Smooth muscle cell of the pulmonary artery (primary cell): ENCODE results near the gene LLCFC1. TPM values are rescaled to one million over a fixed set of nuclear protein-coding genes. Genes with fewer than 3 reads are reported as not detected.

Experiments
- total RNA-seq: library from RNA; depleted of rRNA; stranded (reverse); fragments of >200 nt; gene quantifications from 2 replicates; pipeline ENCODE4 v1.2.3, GENCODE V29; 2014

LLCFC1 gene
- total RNA-seq: not detected in 2 replicates

DNA sequence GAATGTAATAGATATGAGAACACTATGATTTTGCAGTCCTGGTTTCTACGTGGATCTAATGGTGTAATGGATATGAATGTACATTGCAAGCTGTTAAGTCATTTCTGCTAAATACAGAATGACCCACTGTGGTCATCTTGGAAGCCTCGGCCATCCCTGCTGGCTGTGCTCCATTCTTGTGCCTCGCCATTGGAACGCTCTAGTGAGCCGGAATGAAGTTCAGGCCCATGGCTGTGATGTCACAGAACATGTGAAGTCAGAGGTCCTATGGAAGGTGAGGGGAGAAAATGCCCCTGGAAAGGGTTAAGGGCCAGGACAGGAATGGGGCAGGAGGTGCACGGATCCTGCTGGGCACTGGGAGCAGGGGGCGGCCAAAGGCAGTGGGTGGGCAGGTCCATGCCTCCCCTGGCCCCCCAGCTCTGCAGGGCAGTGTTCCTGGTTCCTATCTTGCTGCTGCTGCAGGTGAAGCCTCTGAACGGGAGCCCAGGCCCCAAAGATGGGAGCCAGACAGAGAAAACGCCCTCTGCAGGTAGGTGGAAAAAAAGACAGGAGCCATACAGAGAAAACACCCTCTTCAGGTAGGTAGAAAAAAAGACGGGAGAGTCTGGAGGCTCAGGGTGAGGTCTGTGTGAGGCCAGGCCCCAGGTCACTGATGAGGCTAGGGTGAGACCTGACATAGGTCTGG, at the start of gene LLCFC1:
Gene LLCFC1, plus strand, starts transcription at position 259 of the 685 bp plus-strand sequence. Its CDS starts 138 bp downstream, at position 397.

GRCh38 chr7:142933624-142934023, 5.7 kb upstream of the LLCFC1 start, which contains the start of gene TRPV5:
Gene TRPV5, minus strand, starts transcription at chr7:142933746. Its CDS starts 287 bp downstream, at chr7:142933459.

GRCh38 chr7:142961973-142962926, 23.0 kb downstream of the LLCFC1 start, which contains the start of gene KEL:
Gene KEL, minus strand, starts transcription at chr7:142962363. Its CDS starts 157 bp downstream, at chr7:142962206.

Other genes with a start within 250 kb of the LLCFC1 start
- gene PRSS1, start 190.0 kb upstream of the LLCFC1 start, total RNA-seq: not detected in 2 replicates
- gene PRSS2, start 168.5 kb upstream of the LLCFC1 start, total RNA-seq: not detected in 2 replicates
- 1.7 and 18.4 TPM in 2 replicates for gene EPHB6, start 84.4 kb upstream of the LLCFC1 start, total RNA-seq
- gene TRPV6, start 53.7 kb upstream of the LLCFC1 start, total RNA-seq: not detected in 2 replicates
- gene TRPV5, start 5.7 kb upstream of the LLCFC1 start, total RNA-seq: not detected in 2 replicates
- 0.13 TPM in 1 of 2 replicates, not detected in the other for gene KEL, start 22.9 kb downstream of the LLCFC1 start, total RNA-seq
- 0.13 TPM in 1 of 2 replicates, not detected in the other for gene OR9A2, start 87.6 kb downstream of the LLCFC1 start, total RNA-seq
- not detected in 2 replicates for gene OR6V1, start 112.9 kb downstream of the LLCFC1 start, total RNA-seq
- gene PIP, start 192.6 kb downstream of the LLCFC1 start, total RNA-seq: not detected in 2 replicates
- not detected in 2 replicates for gene TAS2R39, start 243.9 kb downstream of the LLCFC1 start, total RNA-seq